GM10266 (cell line): ENCODE measurements around the gene KDM6B.

Source experiments
- DNase-seq: peaks from one replicate; pipeline ENCODE4 v3.0.0; 2012; ENCODE audit errors: extremely low spot score
- TF ChIP-seq, protein P1 (sequence below): IDR thresholded peaks from 2 replicates; pipeline ENCODE4 v1.5.1; 2012; ENCODE audit warnings: mild to moderate bottlenecking, low read depth; ENCODE audit not compliant: control insufficient read depth, insufficient read depth; ENCODE audit errors: missing control alignments

KDM6B gene

DNA sequence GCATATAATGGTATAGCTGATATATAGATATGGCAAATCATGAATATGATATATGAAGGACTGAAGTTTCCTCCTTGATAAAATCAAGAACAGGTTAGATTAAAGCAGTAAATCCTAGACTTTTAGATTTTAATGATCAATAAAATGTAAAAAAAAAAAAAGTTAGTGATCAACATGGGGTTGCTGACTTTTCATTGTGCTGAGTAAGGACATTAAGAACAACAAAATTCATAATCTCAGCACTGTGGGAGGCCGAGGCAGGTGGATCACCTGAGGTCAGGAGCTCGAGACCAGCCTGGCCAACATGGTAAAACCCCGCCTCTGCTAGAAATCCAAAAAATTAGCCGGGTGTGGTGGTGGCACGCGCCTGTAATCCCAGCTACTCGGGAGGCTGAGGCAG lies 44.2 kb downstream of the KDM6B start:
- DNase-seq: no peak
- TF ChIP-seq, protein P1, sequence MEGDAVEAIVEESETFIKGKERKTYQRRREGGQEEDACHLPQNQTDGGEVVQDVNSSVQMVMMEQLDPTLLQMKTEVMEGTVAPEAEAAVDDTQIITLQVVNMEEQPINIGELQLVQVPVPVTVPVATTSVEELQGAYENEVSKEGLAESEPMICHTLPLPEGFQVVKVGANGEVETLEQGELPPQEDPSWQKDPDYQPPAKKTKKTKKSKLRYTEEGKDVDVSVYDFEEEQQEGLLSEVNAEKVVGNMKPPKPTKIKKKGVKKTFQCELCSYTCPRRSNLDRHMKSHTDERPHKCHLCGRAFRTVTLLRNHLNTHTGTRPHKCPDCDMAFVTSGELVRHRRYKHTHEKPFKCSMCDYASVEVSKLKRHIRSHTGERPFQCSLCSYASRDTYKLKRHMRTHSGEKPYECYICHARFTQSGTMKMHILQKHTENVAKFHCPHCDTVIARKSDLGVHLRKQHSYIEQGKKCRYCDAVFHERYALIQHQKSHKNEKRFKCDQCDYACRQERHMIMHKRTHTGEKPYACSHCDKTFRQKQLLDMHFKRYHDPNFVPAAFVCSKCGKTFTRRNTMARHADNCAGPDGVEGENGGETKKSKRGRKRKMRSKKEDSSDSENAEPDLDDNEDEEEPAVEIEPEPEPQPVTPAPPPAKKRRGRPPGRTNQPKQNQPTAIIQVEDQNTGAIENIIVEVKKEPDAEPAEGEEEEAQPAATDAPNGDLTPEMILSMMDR: no peak

DNA sequence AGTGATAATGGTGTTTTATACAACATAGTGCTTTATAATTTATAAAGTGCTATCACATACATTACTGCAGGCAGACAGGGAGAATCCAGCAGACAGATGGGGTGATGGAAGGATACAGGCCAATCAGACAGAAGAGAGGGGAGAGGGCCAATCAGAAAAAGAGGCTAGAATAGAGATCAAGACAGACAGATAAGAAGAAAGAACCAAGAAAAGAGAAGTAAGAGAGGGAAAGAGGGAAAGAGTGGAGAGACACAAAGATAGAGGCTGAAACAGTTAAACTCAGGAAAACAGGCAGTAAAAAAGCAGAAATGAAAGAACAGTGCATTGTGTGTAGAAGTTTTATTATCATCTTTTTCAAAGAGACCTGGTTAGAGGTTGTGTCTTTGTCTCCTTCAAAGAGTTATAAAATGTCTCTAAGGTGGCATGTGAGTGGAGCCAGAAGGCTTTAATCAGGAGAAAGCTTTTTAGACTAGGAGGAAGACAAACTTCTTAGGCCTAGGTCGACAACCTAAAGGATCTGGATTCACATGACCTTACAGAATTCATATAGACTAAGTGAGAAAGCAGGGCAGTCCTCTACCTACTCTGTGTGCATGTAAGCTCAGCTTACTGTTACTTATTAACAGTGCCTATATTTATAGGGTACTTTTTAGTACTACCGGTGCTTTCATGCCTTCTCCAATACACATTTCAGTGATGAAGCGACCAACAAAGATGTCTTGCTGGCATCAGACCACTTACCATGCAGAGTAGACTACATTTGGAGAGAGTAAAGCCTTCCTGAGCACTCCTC lies 46.3 kb downstream of the KDM6B start:
- no peak for DNase-seq
- TF ChIP-seq, protein P1: no peak

DNA sequence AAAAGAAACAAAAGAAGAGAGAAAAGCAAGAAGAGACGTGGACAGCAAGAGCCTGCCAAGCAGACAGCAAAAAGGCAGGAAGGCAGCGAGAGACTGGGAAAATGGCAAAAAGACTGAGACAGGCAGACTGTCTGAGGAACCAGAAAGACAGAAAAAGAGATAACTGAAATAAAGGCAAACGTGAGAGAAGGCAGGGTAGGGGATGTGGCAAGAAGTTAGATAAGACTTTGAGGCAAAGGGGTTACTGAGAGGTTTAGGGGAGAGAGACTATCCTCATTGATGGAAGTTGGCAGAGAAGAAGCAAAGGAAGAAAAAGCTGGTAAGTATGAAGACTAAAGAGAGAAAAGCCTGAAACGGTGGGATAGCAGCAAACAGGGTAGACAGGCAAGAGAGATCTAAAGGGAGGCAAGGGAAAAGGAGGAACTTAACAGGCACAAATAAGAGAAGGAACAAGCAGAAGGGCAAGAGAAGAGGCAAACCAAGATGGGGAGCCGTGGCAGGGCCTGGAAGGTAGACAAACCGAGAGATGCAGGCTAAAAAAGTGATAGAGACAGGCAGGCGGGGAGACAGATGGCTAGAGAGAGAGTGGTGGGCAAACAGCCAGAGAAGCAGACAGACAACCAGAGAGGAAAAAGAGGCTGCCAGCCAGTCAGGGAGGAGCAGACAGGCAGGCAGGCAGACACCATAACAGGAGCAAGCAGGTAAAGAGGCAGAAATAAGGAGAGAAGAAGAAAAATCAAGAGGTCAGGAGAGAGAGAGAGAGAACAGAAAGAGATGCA lies 47.4 kb downstream of the KDM6B start:
- TF ChIP-seq, protein P1: no peak
- no peak for DNase-seq

DNA sequence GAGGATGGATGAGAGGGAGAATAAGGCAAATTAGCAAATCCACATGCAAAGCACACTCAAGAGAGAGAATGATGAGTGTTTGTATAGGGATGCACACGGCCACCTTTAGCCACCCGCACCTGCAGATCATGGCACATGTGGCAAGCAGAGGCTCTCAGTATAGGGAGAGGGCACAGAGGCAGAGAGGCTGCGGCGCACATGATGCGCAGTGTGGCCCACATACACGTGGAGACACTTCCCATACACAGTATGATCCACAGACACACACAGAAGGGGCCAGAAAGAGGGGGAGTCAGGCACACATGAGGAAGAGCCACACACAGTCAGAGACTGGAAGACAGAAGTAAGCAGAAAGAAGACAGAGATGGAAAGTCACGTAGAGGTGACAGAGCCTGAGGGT lies 48.1 kb downstream of the KDM6B start:
- TF ChIP-seq, protein P1: no peak
- no peak for DNase-seq

DNA sequence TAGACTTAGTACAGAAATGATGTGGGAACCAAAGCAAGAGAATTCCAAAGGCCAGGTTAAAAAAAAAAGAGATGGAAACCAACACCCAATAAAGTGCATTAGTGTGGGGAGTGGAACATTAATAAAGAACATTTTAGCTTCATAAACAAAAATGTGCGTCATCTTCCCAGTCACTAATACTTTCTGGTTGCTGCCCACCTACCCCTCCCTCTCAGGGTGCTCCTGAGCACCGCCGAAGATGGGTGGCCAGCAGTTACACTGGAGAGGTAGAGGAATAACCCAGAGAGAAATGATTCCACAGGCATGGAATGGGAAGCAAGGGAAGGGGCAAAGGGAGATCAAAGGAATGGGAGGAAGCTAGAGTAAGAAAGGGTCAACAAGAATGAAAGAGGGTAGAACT lies 48.6 kb downstream of the KDM6B start:
- DNase-seq: no peak
- TF ChIP-seq, protein P1: no peak
